Liver (tissue), 9 donors: Measurements from ENCODE around the gene TMLHE. TPM values are rescaled to one million over a fixed set of nuclear protein-coding genes. Genes with fewer than 3 reads are reported as not detected.

ENCODE experiments used
- DNase-seq: peaks from one replicate; pipeline ENCODE4 v3.0.0-alpha.2; 2017; ENCODE audit warnings: low spot score
- H3K27ac ChIP-seq, 2 donors: one replicate each; pipeline ENCODE4 v1.7.0; 2013; ENCODE audit warnings: inconsistent platforms in 2 of 2, low read length in 2 of 2, control low read depth in 1 of 2, low read depth in 1 of 2, mild to moderate bottlenecking in 1 of 2
- H3K27me3 ChIP-seq, 4 donors: one replicate each; pipeline versions ENCODE4 v1.6.1 to v1.7.0; 2013; ENCODE audit warnings: low read length in 3 of 4, inconsistent platforms in 1 of 4, mild to moderate bottlenecking in 1 of 4, moderate library complexity in 1 of 4; ENCODE audit not compliant: control insufficient read depth in 4 of 4, insufficient read depth in 4 of 4
- H3K36me3 ChIP-seq, 4 donors: one replicate each; pipeline versions ENCODE4 v1.6.1 to v1.7.0; 2013; ENCODE audit warnings: low read length in 3 of 4, mild to moderate bottlenecking in 3 of 4, low read depth in 1 of 4, moderate library complexity in 1 of 4; ENCODE audit not compliant: control insufficient read depth in 4 of 4, insufficient read depth in 3 of 4
- H3K4me1 ChIP-seq, 4 donors: one replicate each; pipeline versions ENCODE4 v1.6.1 to v1.7.0; 2013; ENCODE audit warnings: low read length in 3 of 4, mild to moderate bottlenecking in 3 of 4, moderate library complexity in 1 of 4; ENCODE audit not compliant: control insufficient read depth in 4 of 4, insufficient read depth in 4 of 4
- H3K4me3 ChIP-seq, 3 donors: one replicate each; pipeline versions ENCODE4 v1.6.1 to v1.7.0; 2013; ENCODE audit warnings: low read length in 3 of 3, control low read depth in 1 of 3, low read depth in 1 of 3, mild to moderate bottlenecking in 1 of 3
- H3K9ac ChIP-seq, 2 donors: one replicate each; pipeline ENCODE4 v1.7.0; 2013; ENCODE audit warnings: low read length in 2 of 2, mild to moderate bottlenecking in 2 of 2, moderate library complexity in 2 of 2, control low read depth in 1 of 2, low read depth in 1 of 2
- H3K9me3 ChIP-seq, 4 donors: one replicate each; pipeline versions ENCODE4 v1.6.1 to v1.7.0; 2013; ENCODE audit warnings: low read length in 3 of 4; ENCODE audit not compliant: control insufficient read depth in 4 of 4
- EGR1 ChIP-seq, 2 donors: IDR thresholded peaks; 2 replicates each; pipeline ENCODE4 v1.6.1; 2016 to 2018; ENCODE audit warnings: antibody characterized with exemption in 2 of 2, low read depth in 2 of 2
- FOXA1 ChIP-seq: IDR thresholded peaks from 2 replicates; pipeline ENCODE4 v1.6.1; 2016; ENCODE audit warnings: antibody characterized with exemption
- FOXA2 ChIP-seq: IDR thresholded peaks from 2 replicates; pipeline ENCODE4 v1.6.1; 2016; ENCODE audit warnings: antibody characterized with exemption
- GABPA ChIP-seq, 2 donors: IDR thresholded peaks in 1 of 2; conservative IDR thresholded peaks in 1 of 2; 2 replicates each; pipeline ENCODE4 v1.6.1; 2016; ENCODE audit warnings: antibody characterized with exemption in 2 of 2, mild to moderate bottlenecking in 1 of 2, moderate library complexity in 1 of 2
- HNF4A ChIP-seq, 2 donors: conservative IDR thresholded peaks; 2 replicates each; pipeline ENCODE4 v1.6.1; 2016; ENCODE audit warnings: antibody characterized with exemption in 2 of 2, mild to moderate bottlenecking in 2 of 2
- HNF4G ChIP-seq: IDR thresholded peaks from 2 replicates; pipeline ENCODE4 v1.6.1; 2016; ENCODE audit warnings: antibody characterized with exemption
- JUND ChIP-seq, 2 donors: IDR thresholded peaks; 2 replicates each; pipeline ENCODE4 v1.6.1; 2016; ENCODE audit warnings: antibody characterized with exemption in 2 of 2
- MAX ChIP-seq: IDR thresholded peaks from 2 replicates; pipeline ENCODE4 v1.6.1; 2016; ENCODE audit warnings: antibody characterized with exemption
- NR2F2 ChIP-seq: IDR thresholded peaks from 2 replicates; pipeline ENCODE4 v1.6.1; 2016; ENCODE audit warnings: antibody characterized with exemption
- RAD21 ChIP-seq, 2 donors: IDR thresholded peaks; 2 replicates each; pipeline ENCODE4 v1.6.1; 2016; ENCODE audit warnings: antibody characterized with exemption in 2 of 2, mild to moderate bottlenecking in 2 of 2
- REST ChIP-seq: IDR thresholded peaks from 2 replicates; pipeline ENCODE4 v1.6.1; 2016; ENCODE audit warnings: antibody characterized with exemption, mild to moderate bottlenecking
- RXRA ChIP-seq, 2 donors: IDR thresholded peaks; 2 replicates each; pipeline ENCODE4 v1.6.1; 2017 to 2018; ENCODE audit warnings: antibody characterized with exemption in 2 of 2, mild to moderate bottlenecking in 1 of 2
- TAF1 ChIP-seq: conservative IDR thresholded peaks from 2 replicates; pipeline ENCODE4 v1.6.1; 2016; ENCODE audit warnings: antibody characterized with exemption, mild to moderate bottlenecking
- ZBTB33 ChIP-seq: IDR thresholded peaks from 2 replicates; pipeline ENCODE4 v1.6.1; 2016; ENCODE audit warnings: antibody characterized with exemption
- WGBS: extraction: QIAGEN DNeasy Blood & Tissue Kit; methylation state at CpG from one replicate; pipeline ENCODE4 v1.1.7; 2013; 5-methylcytosine and 5-hydroxymethylcytosine counted together
- polyA plus RNA-seq, 2 donors: library from polyadenylated mRNA; stranded (reverse) in 1 of 2; unstranded in 1 of 2; fragments of 200-250 nt in 1 of 2; fragments of >200 nt in 1 of 2; fragmentation: Nextera tagmentation in 1 of 2; extraction: Ambion mirVana in 1 of 2; gene quantifications; one replicate each; pipeline versions ENCODE4 v1.2.1 to v1.2.3, GENCODE V29; 2013 to 2015
- total RNA-seq, 2 donors: library from RNA; depleted of rRNA; stranded (reverse); fragments of >200 nt; gene quantifications; one replicate each; pipeline ENCODE4 v1.2.3, GENCODE V29; 2014
- donor health status: healthy.
- donor health status: healthy.
- donor health status: healthy.
- donor health status: healthy.
- donor health status: healthy.

The TMLHE gene
- total and polyA plus RNA-seq, 4 donors: 10.4 to 21.3 (median 12.2) TPM

GRCh38 chrX:155544881-155545280 lies 67.9 kb downstream of the TMLHE start:
- TF ChIP-seq TAF1 (no peak), JUND (IDR thresholded peaks at IDR 0.05) (no peak), FOXA1 (no peak), HNF4G (no peak), RAD21 (IDR thresholded peaks at IDR 0.05) (no peak), REST (no peak), EGR1 (IDR thresholded peaks at IDR 0.05; ENCODE audit: low read depth in 2 of 2) (no peak), NR2F2 (no peak), FOXA2 (no peak), ZBTB33 (no peak), RXRA (IDR thresholded peaks at IDR 0.05) (no peak), MAX (no peak)
- DNase-seq: no peak
- Histone ChIP-seq H3K9me3 (peaks cover 0 to 13% (median 3%) of the 10 kb centered on the region in 4 donors), H3K4me3 (no peak overlapping the region), H3K4me1 (no peaks in the 10 kb centered on the region), H3K9ac (no peak overlapping the region), H3K36me3 (peaks cover 0 to 20% (median 9%) of the 10 kb centered on the region in 4 donors), H3K27me3 (no peaks in the 10 kb centered on the region), H3K27ac (no peak overlapping the region)
- WGBS: 49% methylated on average over 2 of the region's 2 CpGs

GRCh38 chrX:155535866-155536265 lies 76.9 kb downstream of the TMLHE start:
- Histone ChIP-seq H3K27ac (no peak overlapping the region), H3K4me1 (no peaks in the 10 kb centered on the region), H3K4me3 (no peak overlapping the region), H3K36me3 (peaks cover 0 to 5% (median 0%) of the 10 kb centered on the region in 4 donors), H3K9ac (no peak overlapping the region), H3K27me3 (no peaks in the 10 kb centered on the region), H3K9me3 (no peaks in the 10 kb centered on the region)
- TF ChIP-seq ZBTB33: no peak
- TF ChIP-seq JUND (IDR thresholded peaks at IDR 0.05): no peak
- TF ChIP-seq HNF4A (conservative IDR thresholded peaks at IDR 0.05): no peak
- TF ChIP-seq GABPA (IDR thresholded peaks at IDR 0.05 in 1 of 2, conservative IDR thresholded peaks at IDR 0.05 in 1 of 2): no peak
- no peak for DNase-seq
- 94% methylated on average over 1 of the region's 1 CpG for WGBS
